ENCODE results near the gene DISP2. TPM values are rescaled to one million over a fixed set of nuclear protein-coding genes. Genes with fewer than 3 reads are reported as not detected.
A peak's percentile ranks its signal among the peaks of the same experiment; 100 is the strongest.

Gene DISP2
- total RNA-seq, 1 donor from 2014 or later = 3.7 TPM

- no peaks in the 10 kb centered on the region for H3K36me3 Mint-ChIP-seq (ENCODE audit: low read depth, unreplicated experiment)
- no peaks in the 10 kb centered on the region for H3K36me3 ChIP-seq (ENCODE audit: insufficient read depth, low read length)
- no peaks in the 10 kb centered on the region for H3K4me1 ChIP-seq (ENCODE audit: insufficient read depth, low read length)
- no peak overlapping the region for H3K4me3 Mint-ChIP-seq (ENCODE audit: unreplicated experiment)
- FAIRE-seq (peak; percentile 5), DNase-seq (ENCODE audit: low read depth) (no peak)
- peaks cover 3% of the 10 kb centered on the region for H3K27me3 Mint-ChIP-seq (ENCODE audit: low read depth, unreplicated experiment)
- no peaks in the 10 kb centered on the region for H3K27me3 ChIP-seq (ENCODE audit: insufficient read depth, low read length)
- no peaks in the 10 kb centered on the region for H3K9me3 Mint-ChIP-seq (ENCODE audit: unreplicated experiment)
- H3K4me3 ChIP-seq (ENCODE audit: insufficient read depth, low read depth, low read length) = no peak overlapping the region
- H3K79me2 ChIP-seq (ENCODE audit: insufficient read depth, low read length) = no peaks in the 10 kb centered on the region
- H3K27ac Mint-ChIP-seq (ENCODE audit: unreplicated experiment) = no peak overlapping the region
- no peak overlapping the region for H3K9ac ChIP-seq (ENCODE audit: low read length)
- H3K4me2 ChIP-seq (ENCODE audit: low read length) = no peak overlapping the region
- no peaks in the 10 kb centered on the region for H3K9me3 ChIP-seq (ENCODE audit: insufficient read depth, low read depth, low read length)
- peaks cover 14% of the 10 kb centered on the region for H3K4me1 Mint-ChIP-seq (ENCODE audit: low read depth, unreplicated experiment)
- H3K27ac ChIP-seq (ENCODE audit: low read depth, low read length) = no peak overlapping the region
- no peak overlapping the region for H2AFZ ChIP-seq (ENCODE audit: low read depth, low read length)
- H4K20me1 ChIP-seq (ENCODE audit: insufficient read depth, low read length) = no peaks in the 10 kb centered on the region
- TF ChIP-seq CTCF (IDR thresholded peaks at IDR 0.05; ENCODE audit: insufficient read depth, low read depth, low read length) (no peak), EZH2 (IDR thresholded peaks at IDR 0.05; ENCODE audit: insufficient read depth, low read length) (no peak)
Observed at GRCh38 chr15:40377606-40378005, 19.6 kb downstream of the DISP2 start.

GRCh38 chr15:40379374-40379773, 21.4 kb downstream of the DISP2 start:
- Histone ChIP-seq H3K4me3 (ENCODE audit: insufficient read depth, low read depth, low read length) (no peak overlapping the region), H3K4me1 (ENCODE audit: insufficient read depth, low read length) (peaks cover 6% of the 10 kb centered on the region), H3K36me3 (ENCODE audit: insufficient read depth, low read length) (no peaks in the 10 kb centered on the region), H3K27me3 (ENCODE audit: insufficient read depth, low read length) (no peaks in the 10 kb centered on the region), H3K79me2 (ENCODE audit: insufficient read depth, low read length) (peaks cover 16% of the 10 kb centered on the region), H2AFZ (ENCODE audit: low read depth, low read length) (peak overlapping the region; percentile 22), H3K9ac (ENCODE audit: low read length) (no peak overlapping the region), H4K20me1 (ENCODE audit: insufficient read depth, low read length) (no peaks in the 10 kb centered on the region), H3K9me3 (ENCODE audit: insufficient read depth, low read depth, low read length) (no peaks in the 10 kb centered on the region), H3K27ac (ENCODE audit: low read depth, low read length) (peak overlapping the region; percentile 30), H3K4me2 (ENCODE audit: low read length) (peak overlapping the region; percentile 68)
- H3K4me3 Mint-ChIP-seq (ENCODE audit: unreplicated experiment) = no peak overlapping the region
- peaks cover 3% of the 10 kb centered on the region for H3K27me3 Mint-ChIP-seq (ENCODE audit: low read depth, unreplicated experiment)
- no peaks in the 10 kb centered on the region for H3K9me3 Mint-ChIP-seq (ENCODE audit: unreplicated experiment)
- DNase-seq (ENCODE audit: low read depth) (no peak), FAIRE-seq (peak; percentile 45)
- peaks cover under 1% of the 10 kb centered on the region for H3K36me3 Mint-ChIP-seq (ENCODE audit: low read depth, unreplicated experiment)
- H3K27ac Mint-ChIP-seq (ENCODE audit: unreplicated experiment) = no peak overlapping the region
- TF ChIP-seq CTCF (IDR thresholded peaks at IDR 0.05; ENCODE audit: insufficient read depth, low read depth, low read length) (no peak), EZH2 (IDR thresholded peaks at IDR 0.05; ENCODE audit: insufficient read depth, low read length) (no peak)
- peaks cover 11% of the 10 kb centered on the region for H3K4me1 Mint-ChIP-seq (ENCODE audit: low read depth, unreplicated experiment)

GRCh38 chr15:40379853-40380252, 21.8 kb downstream of the DISP2 start:
- H4K20me1 ChIP-seq (ENCODE audit: insufficient read depth, low read length) = no peaks in the 10 kb centered on the region
- Mint-ChIP-seq H3K36me3 (ENCODE audit: low read depth, unreplicated experiment) (peaks cover 4% of the 10 kb centered on the region), H3K27me3 (ENCODE audit: low read depth, unreplicated experiment) (peaks cover 3% of the 10 kb centered on the region), H3K4me1 (ENCODE audit: low read depth, unreplicated experiment) (peaks cover 12% of the 10 kb centered on the region), H3K9me3 (ENCODE audit: unreplicated experiment) (no peaks in the 10 kb centered on the region), H3K27ac (ENCODE audit: unreplicated experiment) (peak overlapping the region; percentile 30), H3K4me3 (ENCODE audit: unreplicated experiment) (no peak overlapping the region)
- peaks cover under 1% of the 10 kb centered on the region for H3K36me3 ChIP-seq (ENCODE audit: insufficient read depth, low read length)
- TF ChIP-seq EZH2 (IDR thresholded peaks at IDR 0.05; ENCODE audit: insufficient read depth, low read length) (no peak), CTCF (IDR thresholded peaks at IDR 0.05; ENCODE audit: insufficient read depth, low read depth, low read length) (no peak)
- H3K4me1 ChIP-seq (ENCODE audit: insufficient read depth, low read length) = peaks cover 6% of the 10 kb centered on the region
- H3K27ac ChIP-seq (ENCODE audit: low read depth, low read length) = peak overlapping the region; percentile 30
- H3K4me3 ChIP-seq (ENCODE audit: insufficient read depth, low read depth, low read length) = no peak overlapping the region
- FAIRE-seq (peak; percentile 95), DNase-seq (ENCODE audit: low read depth) (peak; percentile 97)
- peaks cover 20% of the 10 kb centered on the region for H3K79me2 ChIP-seq (ENCODE audit: insufficient read depth, low read length)
- no peak overlapping the region for H3K9ac ChIP-seq (ENCODE audit: low read length)
- H2AFZ ChIP-seq (ENCODE audit: low read depth, low read length) = peak overlapping the region; percentile 22
- H3K9me3 ChIP-seq (ENCODE audit: insufficient read depth, low read depth, low read length) = no peaks in the 10 kb centered on the region
- H3K27me3 ChIP-seq (ENCODE audit: insufficient read depth, low read length) = no peaks in the 10 kb centered on the region
- peak overlapping the region; percentile 68 for H3K4me2 ChIP-seq (ENCODE audit: low read length)
